HEK293 (cell line): ENCODE measurements around the gene LGI4.

Source experiments
- CTCF ChIA-PET: fragments of 350-600 bp; formaldehyde crosslinking; extraction: SDS; loops from one replicate; lab custom pipeline; 2021; ENCODE audit warnings: antibody characterized with exemption; lab: Yijun Ruan, JAX
- POLR2A ChIA-PET: fragments of 300-600 bp; formaldehyde crosslinking; extraction: SDS; loops from one replicate; lab custom pipeline; 2020; ENCODE audit warnings: antibody characterized with exemption, inconsistent platforms; lab: Yijun Ruan, JAX
- H3K27ac ChIP-seq: fragments of 200-500 bp; sonication (Bioruptor generic); 2 replicates; pipeline ENCODE4 v1.5.1; 2014; ENCODE audit warnings: low read depth, low read length, control low read depth, inconsistent platforms; ENCODE audit errors: extremely low read depth
- H3K36me3 ChIP-seq, 2 experiments: fragments of 200-500 bp in 1 of 2; sonication (Bioruptor generic) in 1 of 2; 1 replicate in 1 of 2; 2 replicates in 1 of 2; pipeline ENCODE4 v1.5.1; 2014 to 2017; ENCODE audit warnings: inconsistent platforms in 2 of 2, low read length in 2 of 2; ENCODE audit not compliant: control insufficient read depth in 2 of 2, insufficient read depth in 1 of 2
- H3K4me1 ChIP-seq: fragments of 200-500 bp; sonication (Bioruptor generic); 2 replicates; pipeline ENCODE4 v1.5.1; 2014; ENCODE audit warnings: mild to moderate bottlenecking, low read length, inconsistent platforms; ENCODE audit not compliant: control insufficient read depth, insufficient read depth
- H3K4me3 ChIP-seq: 2 replicates; pipeline ENCODE4 v1.5.1; 2011; ENCODE audit warnings: low read depth, mild to moderate bottlenecking, control low read depth, low read length, moderate library complexity
- H3K9me3 ChIP-seq: fragments of 200-500 bp; sonication (Bioruptor generic); 2 replicates; pipeline ENCODE4 v1.5.1; 2014; ENCODE audit warnings: low read depth, low read length, inconsistent platforms; ENCODE audit not compliant: control insufficient read depth, insufficient read depth
- GFI1B ChIP-seq: fragments of 450-650 bp; formaldehyde crosslinking; IDR thresholded peaks from 2 replicates; pipeline ENCODE4 v1.5.1; 2016; ENCODE audit warnings: missing biosample characterization, missing genetic modification characterization
- GLI2 ChIP-seq: fragments of 450-650 bp; formaldehyde crosslinking; IDR thresholded peaks from 2 replicates; pipeline ENCODE4; 2017; ENCODE audit warnings: missing biosample characterization, missing genetic modification characterization, low read depth, borderline replicate concordance
- KLF10 ChIP-seq: fragments of 450-650 bp; IDR thresholded peaks from 2 replicates; pipeline ENCODE4 v1.5.1; 2018; ENCODE audit warnings: missing biosample characterization, mild to moderate bottlenecking, missing genetic modification characterization
- KLF8 ChIP-seq: fragments of 450-650 bp; formaldehyde crosslinking; IDR thresholded peaks from 2 replicates; pipeline ENCODE4 v1.5.1; 2016; ENCODE audit warnings: missing biosample characterization, missing genetic modification characterization
- OVOL3 ChIP-seq: fragments of 450-650 bp; formaldehyde crosslinking; IDR thresholded peaks from 2 replicates; pipeline ENCODE4 v1.5.1; 2016; ENCODE audit warnings: missing biosample characterization, missing genetic modification characterization
- PRDM1 ChIP-seq: fragments of 450-650 bp; formaldehyde crosslinking; IDR thresholded peaks from 2 replicates; pipeline ENCODE4; 2016; ENCODE audit warnings: missing biosample characterization, missing genetic modification characterization
- SALL2 ChIP-seq: fragments of 450-650 bp; formaldehyde crosslinking; IDR thresholded peaks from 2 replicates; pipeline ENCODE4 v1.5.0; 2017; ENCODE audit warnings: missing biosample characterization, mild to moderate bottlenecking, missing genetic modification characterization, borderline replicate concordance
- YY2 ChIP-seq: fragments of 450-650 bp; formaldehyde crosslinking; IDR thresholded peaks from 2 replicates; pipeline ENCODE4 v1.5.1; 2016; ENCODE audit warnings: missing biosample characterization, missing genetic modification characterization
- ZBTB1 ChIP-seq: fragments of 450-650 bp; formaldehyde crosslinking; IDR thresholded peaks from 2 replicates; pipeline ENCODE4 v1.5.1; 2016; ENCODE audit warnings: missing biosample characterization, missing genetic modification characterization
- ZBTB8A ChIP-seq: fragments of 450-650 bp; formaldehyde crosslinking; IDR thresholded peaks from 2 replicates; pipeline ENCODE4 v1.5.1; 2016; ENCODE audit warnings: missing biosample characterization, missing genetic modification characterization
- ZFHX2 ChIP-seq: fragments of 450-650 bp; formaldehyde crosslinking; conservative IDR thresholded peaks from 2 replicates; pipeline ENCODE4 v1.5.1; 2016; ENCODE audit warnings: missing biosample characterization, missing genetic modification characterization
- ZNF121 ChIP-seq: fragments of 450-650 bp; formaldehyde crosslinking; IDR thresholded peaks from 2 replicates; pipeline ENCODE4 v1.5.1; 2016; ENCODE audit warnings: missing biosample characterization, missing genetic modification characterization
- ZNF138 ChIP-seq: fragments of 450-650 bp; formaldehyde crosslinking; IDR thresholded peaks from 2 replicates; pipeline ENCODE4 v1.5.1; 2016; ENCODE audit warnings: missing biosample characterization, missing genetic modification characterization, borderline replicate concordance
- ZNF341 ChIP-seq: fragments of 450-650 bp; formaldehyde crosslinking; IDR thresholded peaks from 2 replicates; pipeline ENCODE4; 2016; ENCODE audit warnings: low read depth, missing biosample characterization, missing genetic modification characterization
- ZNF391 ChIP-seq: fragments of 450-650 bp; formaldehyde crosslinking; IDR thresholded peaks from 2 replicates; pipeline ENCODE4 v1.5.1; 2016; ENCODE audit warnings: low read depth, missing biosample characterization, missing genetic modification characterization, borderline replicate concordance
- ZNF747 ChIP-seq: fragments of 450-650 bp; formaldehyde crosslinking; IDR thresholded peaks from 2 replicates; pipeline ENCODE4 v1.5.1; 2016; ENCODE audit warnings: missing biosample characterization, missing genetic modification characterization
- ZNF785 ChIP-seq: fragments of 450-650 bp; formaldehyde crosslinking; IDR thresholded peaks from 2 replicates; pipeline ENCODE4 v1.5.1; 2016; ENCODE audit warnings: missing biosample characterization, missing genetic modification characterization
- ZNF837 ChIP-seq: fragments of 450-650 bp; formaldehyde crosslinking; IDR thresholded peaks from 2 replicates; pipeline ENCODE4 v1.5.1; 2016; ENCODE audit warnings: missing biosample characterization, missing genetic modification characterization
- TF ChIP-seq, protein P1 (sequence below): fragments of 450-650 bp; formaldehyde crosslinking; IDR thresholded peaks from 2 replicates; pipeline ENCODE4 v1.5.1; 2016; ENCODE audit warnings: missing biosample characterization, missing genetic modification characterization
- TF ChIP-seq, protein P2 (sequence below): fragments of 450-650 bp; formaldehyde crosslinking; IDR thresholded peaks from 2 replicates; pipeline ENCODE4 v1.5.1; 2016; ENCODE audit warnings: missing biosample characterization, missing genetic modification characterization, borderline replicate concordance
- TF ChIP-seq, protein P3 (sequence below): fragments of 450-650 bp; formaldehyde crosslinking; IDR thresholded peaks from 2 replicates; pipeline ENCODE4 v1.5.0; 2017; ENCODE audit warnings: missing biosample characterization, missing genetic modification characterization, borderline replicate concordance
- TF ChIP-seq, protein P4 (sequence below): fragments of 450-650 bp; formaldehyde crosslinking; IDR thresholded peaks from 2 replicates; pipeline ENCODE4 v1.5.1; 2017; ENCODE audit warnings: missing biosample characterization, missing genetic modification characterization
- TF ChIP-seq, protein P5 (sequence below): fragments of 450-650 bp; formaldehyde crosslinking; IDR thresholded peaks from 2 replicates; pipeline ENCODE4 v1.5.1; 2017; ENCODE audit warnings: missing biosample characterization, missing genetic modification characterization

The LGI4 gene

DNA sequence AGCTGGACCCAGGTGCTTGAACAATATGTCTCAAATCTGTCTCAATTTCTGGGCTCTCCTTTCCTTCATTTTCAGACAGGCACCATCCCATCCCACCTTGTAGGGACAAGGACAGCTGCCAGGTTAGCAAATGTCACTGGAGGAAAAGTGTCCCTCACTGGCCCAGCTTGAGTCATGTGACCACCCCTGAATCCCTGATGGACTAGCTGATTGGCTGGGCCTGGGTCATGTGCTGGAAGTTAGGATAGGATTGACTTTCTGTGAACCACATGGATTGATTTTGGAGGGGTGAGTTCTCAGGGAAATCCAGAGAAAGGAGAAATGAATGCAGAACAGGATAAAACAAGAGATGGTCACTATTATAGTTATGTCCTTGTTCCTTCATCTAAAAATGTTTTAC lies 47.5 kb downstream of the LGI4 start:
- H3K4me3 ChIP-seq, result no peak overlapping the region
- no peak overlapping the region for H3K27ac ChIP-seq
- POLR2A ChIA-PET, result no interaction called here
- H3K9me3 ChIP-seq, result no peaks in the 10 kb centered on the region; the same call in 1 of the 2 replicates
- H3K36me3 ChIP-seq, result no peaks in the 10 kb centered on the region
- no peak for TF ChIP-seq ZNF837
- TF ChIP-seq ZFHX2 (tag by site-specific recombination), result no peak
- no peak for TF ChIP-seq ZBTB8A (tag by site-specific recombination)
- TF ChIP-seq, protein P1, sequence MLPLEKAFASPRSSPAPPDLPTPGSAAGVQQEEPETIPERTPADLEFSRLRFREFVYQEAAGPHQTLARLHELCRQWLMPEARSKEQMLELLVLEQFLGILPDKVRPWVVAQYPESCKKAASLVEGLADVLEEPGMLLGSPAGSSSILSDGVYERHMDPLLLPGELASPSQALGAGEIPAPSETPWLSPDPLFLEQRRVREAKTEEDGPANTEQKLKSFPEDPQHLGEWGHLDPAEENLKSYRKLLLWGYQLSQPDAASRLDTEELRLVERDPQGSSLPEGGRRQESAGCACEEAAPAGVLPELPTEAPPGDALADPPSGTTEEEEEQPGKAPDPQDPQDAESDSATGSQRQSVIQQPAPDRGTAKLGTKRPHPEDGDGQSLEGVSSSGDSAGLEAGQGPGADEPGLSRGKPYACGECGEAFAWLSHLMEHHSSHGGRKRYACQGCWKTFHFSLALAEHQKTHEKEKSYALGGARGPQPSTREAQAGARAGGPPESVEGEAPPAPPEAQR (tag by site-specific recombination), result no peak
- no peak for TF ChIP-seq ZNF391 (tag by site-specific recombination)
- TF ChIP-seq, protein P2, sequence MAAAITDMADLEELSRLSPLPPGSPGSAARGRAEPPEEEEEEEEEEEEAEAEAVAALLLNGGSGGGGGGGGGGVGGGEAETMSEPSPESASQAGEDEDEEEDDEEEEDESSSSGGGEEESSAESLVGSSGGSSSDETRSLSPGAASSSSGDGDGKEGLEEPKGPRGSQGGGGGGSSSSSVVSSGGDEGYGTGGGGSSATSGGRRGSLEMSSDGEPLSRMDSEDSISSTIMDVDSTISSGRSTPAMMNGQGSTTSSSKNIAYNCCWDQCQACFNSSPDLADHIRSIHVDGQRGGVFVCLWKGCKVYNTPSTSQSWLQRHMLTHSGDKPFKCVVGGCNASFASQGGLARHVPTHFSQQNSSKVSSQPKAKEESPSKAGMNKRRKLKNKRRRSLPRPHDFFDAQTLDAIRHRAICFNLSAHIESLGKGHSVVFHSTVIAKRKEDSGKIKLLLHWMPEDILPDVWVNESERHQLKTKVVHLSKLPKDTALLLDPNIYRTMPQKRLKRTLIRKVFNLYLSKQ (tag by site-specific recombination), result no peak
- no peak for TF ChIP-seq YY2
- TF ChIP-seq KLF10 (tag by site-specific recombination), result no peak
- TF ChIP-seq GFI1B, result no peak
- no peak for TF ChIP-seq OVOL3 (tag by site-specific recombination)
- TF ChIP-seq ZNF121 (tag by site-specific recombination), result no peak
- TF ChIP-seq PRDM1 (tag by site-specific recombination), result no peak
- no peak for TF ChIP-seq KLF8 (tag by site-specific recombination)
- TF ChIP-seq ZNF341, result no peak
- no peak for TF ChIP-seq ZNF785 (tag by site-specific recombination)
- TF ChIP-seq, protein P3, sequence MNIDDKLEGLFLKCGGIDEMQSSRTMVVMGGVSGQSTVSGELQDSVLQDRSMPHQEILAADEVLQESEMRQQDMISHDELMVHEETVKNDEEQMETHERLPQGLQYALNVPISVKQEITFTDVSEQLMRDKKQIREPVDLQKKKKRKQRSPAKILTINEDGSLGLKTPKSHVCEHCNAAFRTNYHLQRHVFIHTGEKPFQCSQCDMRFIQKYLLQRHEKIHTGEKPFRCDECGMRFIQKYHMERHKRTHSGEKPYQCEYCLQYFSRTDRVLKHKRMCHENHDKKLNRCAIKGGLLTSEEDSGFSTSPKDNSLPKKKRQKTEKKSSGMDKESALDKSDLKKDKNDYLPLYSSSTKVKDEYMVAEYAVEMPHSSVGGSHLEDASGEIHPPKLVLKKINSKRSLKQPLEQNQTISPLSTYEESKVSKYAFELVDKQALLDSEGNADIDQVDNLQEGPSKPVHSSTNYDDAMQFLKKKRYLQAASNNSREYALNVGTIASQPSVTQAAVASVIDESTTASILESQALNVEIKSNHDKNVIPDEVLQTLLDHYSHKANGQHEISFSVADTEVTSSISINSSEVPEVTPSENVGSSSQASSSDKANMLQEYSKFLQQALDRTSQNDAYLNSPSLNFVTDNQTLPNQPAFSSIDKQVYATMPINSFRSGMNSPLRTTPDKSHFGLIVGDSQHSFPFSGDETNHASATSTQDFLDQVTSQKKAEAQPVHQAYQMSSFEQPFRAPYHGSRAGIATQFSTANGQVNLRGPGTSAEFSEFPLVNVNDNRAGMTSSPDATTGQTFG (tag by site-specific recombination), result no peak
- no peak for TF ChIP-seq ZNF138 (tag by site-specific recombination)
- no peak for TF ChIP-seq ZBTB1 (tag by site-specific recombination)
- CTCF ChIA-PET, result interaction anchor here (0.7 to 4.7 kb wide), 12 partner anchors 13 to 366 kb away, joined by 3 to 60 read pairs (median 4); partner anchors contain the start of genes FXYD3 and LGI4
- H3K4me1 ChIP-seq, result peaks cover 7% of the 10 kb centered on the region

DNA sequence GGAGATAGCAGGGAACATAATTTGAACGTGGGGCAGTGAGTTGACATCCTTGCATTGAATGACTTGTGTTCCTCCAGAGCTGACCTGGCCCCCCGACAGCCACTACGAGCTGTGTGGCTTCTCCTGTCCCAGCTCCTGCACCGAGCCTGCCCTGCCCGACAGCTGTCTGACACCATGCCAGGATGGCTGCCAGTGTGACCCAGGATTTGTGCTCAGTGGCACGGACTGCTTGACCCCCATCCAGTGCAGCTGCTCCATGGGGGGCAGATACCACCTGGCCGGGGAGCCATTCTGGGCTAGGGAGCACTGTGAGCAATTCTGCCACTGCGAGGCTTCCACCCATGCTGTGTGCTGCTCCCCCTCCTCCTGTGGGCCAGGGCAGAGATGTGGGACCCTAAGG lies 48.4 kb downstream of the LGI4 start:
- CTCF ChIA-PET, result interaction anchor here (1.0 to 4.7 kb wide), 14 partner anchors 12 to 291 kb away, joined by 3 to 60 read pairs (median 6); partner anchors contain the start of genes FXYD3 and LGI4
- no peak overlapping the region for H3K27ac ChIP-seq
- POLR2A ChIA-PET, result interaction anchor here (1.0 kb wide), 1 partner anchor 19 kb away, joined by 3 read pairs; no protein-coding TSS in a partner anchor
- peaks cover 7% of the 10 kb centered on the region for H3K4me1 ChIP-seq
- TF ChIP-seq, protein P4, sequence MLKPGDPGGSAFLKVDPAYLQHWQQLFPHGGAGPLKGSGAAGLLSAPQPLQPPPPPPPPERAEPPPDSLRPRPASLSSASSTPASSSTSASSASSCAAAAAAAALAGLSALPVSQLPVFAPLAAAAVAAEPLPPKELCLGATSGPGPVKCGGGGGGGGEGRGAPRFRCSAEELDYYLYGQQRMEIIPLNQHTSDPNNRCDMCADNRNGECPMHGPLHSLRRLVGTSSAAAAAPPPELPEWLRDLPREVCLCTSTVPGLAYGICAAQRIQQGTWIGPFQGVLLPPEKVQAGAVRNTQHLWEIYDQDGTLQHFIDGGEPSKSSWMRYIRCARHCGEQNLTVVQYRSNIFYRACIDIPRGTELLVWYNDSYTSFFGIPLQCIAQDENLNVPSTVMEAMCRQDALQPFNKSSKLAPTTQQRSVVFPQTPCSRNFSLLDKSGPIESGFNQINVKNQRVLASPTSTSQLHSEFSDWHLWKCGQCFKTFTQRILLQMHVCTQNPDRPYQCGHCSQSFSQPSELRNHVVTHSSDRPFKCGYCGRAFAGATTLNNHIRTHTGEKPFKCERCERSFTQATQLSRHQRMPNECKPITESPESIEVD (tag by site-specific recombination), result no peak
- TF ChIP-seq, protein P5, sequence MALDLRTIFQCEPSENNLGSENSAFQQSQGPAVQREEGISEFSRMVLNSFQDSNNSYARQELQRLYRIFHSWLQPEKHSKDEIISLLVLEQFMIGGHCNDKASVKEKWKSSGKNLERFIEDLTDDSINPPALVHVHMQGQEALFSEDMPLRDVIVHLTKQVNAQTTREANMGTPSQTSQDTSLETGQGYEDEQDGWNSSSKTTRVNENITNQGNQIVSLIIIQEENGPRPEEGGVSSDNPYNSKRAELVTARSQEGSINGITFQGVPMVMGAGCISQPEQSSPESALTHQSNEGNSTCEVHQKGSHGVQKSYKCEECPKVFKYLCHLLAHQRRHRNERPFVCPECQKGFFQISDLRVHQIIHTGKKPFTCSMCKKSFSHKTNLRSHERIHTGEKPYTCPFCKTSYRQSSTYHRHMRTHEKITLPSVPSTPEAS (tag by site-specific recombination), result no peak
- TF ChIP-seq GLI2 (tag by site-specific recombination), result no peak
- no peak for TF ChIP-seq SALL2
- no peak for TF ChIP-seq ZNF747 (tag by site-specific recombination)
- no peak for TF ChIP-seq YY2
- H3K9me3 ChIP-seq, result no peaks in the 10 kb centered on the region; the same call in 1 of the 2 replicates
- H3K36me3 ChIP-seq, result no peaks in the 10 kb centered on the region
- H3K4me3 ChIP-seq, result no peak overlapping the region
